ENCODE results near the gene AGPAT4. TPM values are rescaled to one million over a fixed set of nuclear protein-coding genes. Genes with fewer than 3 reads are reported as not detected.
A peak's percentile ranks its signal among the peaks of the same experiment; 100 is the strongest.

Gene AGPAT4
- total and polyA plus RNA-seq, 2 experiments from 2014 or later = 3.0 to 3.9 TPM

- TF ChIP-seq EZH2phosphoT487 (IDR thresholded peaks at IDR 0.05; ENCODE audit: insufficient read depth, low read depth) = no peak
- no peak for TF ChIP-seq EZH2 (IDR thresholded peaks at IDR 0.05; ENCODE audit: insufficient read depth, poor library complexity, severe bottlenecking)
- H3K4me1 ChIP-seq (ENCODE audit: insufficient read depth) = peaks cover 18% of the 10 kb centered on the region
- no peaks in the 10 kb centered on the region for H3K9me3 ChIP-seq (ENCODE audit: low read depth)
- no peaks in the 10 kb centered on the region for H3K36me3 ChIP-seq (ENCODE audit: low read depth)
- WGBS, 2 experiments (ENCODE audit: low coverage in 1 of 2, low lambda C conversion rate in 2 of 2, missing lambda C conversion rate in 2 of 2) = 2% methylated on average over 11 of the region's 11 CpGs
- no peaks in the 10 kb centered on the region for H3K27me3 ChIP-seq (replicated peaks; ENCODE audit: insufficient read depth)
- peak overlapping the region; percentile 90 for H3K4me3 ChIP-seq
- peak; percentile 83 for DNase-seq
- H2AFZ ChIP-seq = peak overlapping the region; percentile 43
- H3K79me2 ChIP-seq (ENCODE audit: insufficient read depth) = peaks cover 56% of the 10 kb centered on the region
- in situ Hi-C loops (cut with MboI) = no loop called here
- H3K9me2 ChIP-seq (ENCODE audit: insufficient read depth) = no peaks in the 10 kb centered on the region
- peak overlapping the region; percentile 95 for H3K9ac ChIP-seq
- peak overlapping the region; percentile 89 for H3K27ac ChIP-seq
- peak overlapping the region; percentile 99 for H3K4me2 ChIP-seq (ENCODE audit: unreplicated experiment)
- H4K20me1 ChIP-seq (ENCODE audit: insufficient read depth) = no peaks in the 10 kb centered on the region
- no peaks in the 10 kb centered on the region; the same call in 1 of the 2 replicates for H3F3A ChIP-seq (ENCODE audit: insufficient read depth)
These were observed 1.1 kb downstream of the AGPAT4 start for GRCh38 chr6:161272635-161273273.

DNA sequence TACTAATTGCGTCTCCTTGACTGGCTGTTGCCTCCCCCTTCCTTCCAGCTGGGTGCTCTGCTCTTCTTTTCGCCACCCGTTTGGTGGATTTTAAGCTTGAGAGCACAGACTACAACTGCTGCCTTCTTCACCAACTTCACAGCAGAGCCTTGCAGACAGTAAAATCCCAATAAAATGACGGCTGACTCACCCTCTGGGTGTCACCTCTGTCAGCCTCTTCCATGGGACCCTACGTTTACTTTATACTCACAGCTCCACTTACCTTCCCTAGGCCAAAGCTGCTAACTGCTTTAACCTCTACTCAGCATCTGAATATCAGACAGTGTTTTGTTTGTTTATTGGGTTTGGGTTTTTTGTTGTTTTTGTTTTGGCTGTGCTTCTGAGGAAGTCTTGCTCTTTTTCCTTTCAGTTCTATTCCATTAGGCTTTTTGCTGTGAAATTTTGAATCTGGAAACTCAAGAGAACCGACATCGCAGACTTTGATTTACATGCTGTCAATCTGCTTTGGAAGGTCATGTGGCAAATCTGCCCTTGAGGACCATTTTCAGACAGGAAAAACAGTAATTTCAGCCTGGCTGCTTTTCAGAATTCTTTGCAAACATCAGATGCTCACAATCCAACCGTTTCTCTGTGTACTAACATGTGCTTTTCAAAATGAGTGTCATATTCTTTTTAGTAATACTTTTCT lies 2.4 kb downstream of the AGPAT4 start:
- DNase-seq = no peak
- WGBS, 2 experiments (ENCODE audit: low coverage in 1 of 2, low lambda C conversion rate in 2 of 2, missing lambda C conversion rate in 2 of 2) = 75 to 79% methylated on average over 8 of the region's 8 CpGs
- Histone ChIP-seq H3K36me3 (ENCODE audit: low read depth) (no peaks in the 10 kb centered on the region), H3K4me3 (no peak overlapping the region), H3K4me2 (ENCODE audit: unreplicated experiment) (peak overlapping the region; percentile 99), H3F3A (ENCODE audit: insufficient read depth) (no peaks in the 10 kb centered on the region; the same call in 1 of the 2 replicates), H3K9me2 (ENCODE audit: insufficient read depth) (no peaks in the 10 kb centered on the region), H3K9me3 (ENCODE audit: low read depth) (no peaks in the 10 kb centered on the region), H3K4me1 (ENCODE audit: insufficient read depth) (peaks cover 18% of the 10 kb centered on the region), H3K27me3 (replicated peaks; ENCODE audit: insufficient read depth) (no peaks in the 10 kb centered on the region), H3K27ac (no peak overlapping the region), H3K9ac (0 out of 2 replicates have a peak overlapping the region, but pooled peaks have one; percentile 95), H2AFZ (no peak overlapping the region), H3K79me2 (ENCODE audit: insufficient read depth) (peaks cover 64% of the 10 kb centered on the region), H4K20me1 (ENCODE audit: insufficient read depth) (no peaks in the 10 kb centered on the region)
- TF ChIP-seq EZH2 (IDR thresholded peaks at IDR 0.05; ENCODE audit: insufficient read depth, poor library complexity, severe bottlenecking) (no peak), EZH2phosphoT487 (IDR thresholded peaks at IDR 0.05; ENCODE audit: insufficient read depth, low read depth) (no peak)
- in situ Hi-C loops (cut with MboI) = no loop called here

- no peak for DNase-seq
- H4K20me1 ChIP-seq (ENCODE audit: insufficient read depth) = no peaks in the 10 kb centered on the region
- H3K36me3 ChIP-seq (ENCODE audit: low read depth) = no peaks in the 10 kb centered on the region
- H3K4me1 ChIP-seq (ENCODE audit: insufficient read depth) = peaks cover 18% of the 10 kb centered on the region
- H3F3A ChIP-seq (ENCODE audit: insufficient read depth) = no peaks in the 10 kb centered on the region; the same call in 1 of the 2 replicates
- TF ChIP-seq EZH2phosphoT487 (IDR thresholded peaks at IDR 0.05; ENCODE audit: insufficient read depth, low read depth) (no peak), EZH2 (IDR thresholded peaks at IDR 0.05; ENCODE audit: insufficient read depth, poor library complexity, severe bottlenecking) (no peak)
- H3K27me3 ChIP-seq (replicated peaks; ENCODE audit: insufficient read depth) = no peaks in the 10 kb centered on the region
- no peaks in the 10 kb centered on the region for H3K9me3 ChIP-seq (ENCODE audit: low read depth)
- in situ Hi-C loops (cut with MboI) = no loop called here
- no peak overlapping the region for H3K9ac ChIP-seq
- peaks cover 67% of the 10 kb centered on the region for H3K79me2 ChIP-seq (ENCODE audit: insufficient read depth)
- no peak overlapping the region for H3K4me3 ChIP-seq
- 96 to 99% methylated on average over 5 of the region's 5 CpGs for WGBS, 2 experiments (ENCODE audit: low coverage in 1 of 2, low lambda C conversion rate in 2 of 2, missing lambda C conversion rate in 2 of 2)
- H2AFZ ChIP-seq = no peak overlapping the region
- H3K4me2 ChIP-seq (ENCODE audit: unreplicated experiment) = no peak overlapping the region
- no peak overlapping the region for H3K27ac ChIP-seq
- H3K9me2 ChIP-seq (ENCODE audit: insufficient read depth) = no peaks in the 10 kb centered on the region
These were observed 3.7 kb downstream of the AGPAT4 start for GRCh38 chr6:161270116-161270515.

GRCh38 chr6:161269310-161269709 lies 4.6 kb downstream of the AGPAT4 start:
- Histone ChIP-seq H3K27ac (no peak overlapping the region), H3K9ac (no peak overlapping the region), H3K36me3 (ENCODE audit: low read depth) (no peaks in the 10 kb centered on the region), H3K9me2 (ENCODE audit: insufficient read depth) (no peaks in the 10 kb centered on the region), H4K20me1 (ENCODE audit: insufficient read depth) (no peaks in the 10 kb centered on the region), H3K27me3 (replicated peaks; ENCODE audit: insufficient read depth) (no peaks in the 10 kb centered on the region), H3K9me3 (ENCODE audit: low read depth) (no peaks in the 10 kb centered on the region), H3K79me2 (ENCODE audit: insufficient read depth) (peaks cover 67% of the 10 kb centered on the region), H2AFZ (no peak overlapping the region), H3K4me3 (no peak overlapping the region), H3K4me1 (ENCODE audit: insufficient read depth) (peaks cover 18% of the 10 kb centered on the region), H3F3A (ENCODE audit: insufficient read depth) (no peaks in the 10 kb centered on the region; the same call in 1 of the 2 replicates), H3K4me2 (ENCODE audit: unreplicated experiment) (no peak overlapping the region)
- DNase-seq = no peak
- TF ChIP-seq EZH2phosphoT487 (IDR thresholded peaks at IDR 0.05; ENCODE audit: insufficient read depth, low read depth) (no peak), EZH2 (IDR thresholded peaks at IDR 0.05; ENCODE audit: insufficient read depth, poor library complexity, severe bottlenecking) (no peak)
- 95 to 100% methylated on average over 6 of the region's 6 CpGs for WGBS, 2 experiments (ENCODE audit: low coverage in 1 of 2, low lambda C conversion rate in 2 of 2, missing lambda C conversion rate in 2 of 2)
- in situ Hi-C loops (cut with MboI) = no loop called here

All from GM23248 (cell line).